Activated T-helper 1 cell treated with anti-CD3 and anti-CD28 coated beads, Interleukin-2, amount 50 U/mL, for 16 hours (primary cell): ENCODE results near the gene PEX13.

Source experiments
- DNase-seq, 2 donors: peaks; one replicate each; pipeline ENCODE4 v3.0.0-alpha.2; 2020; ENCODE audit warnings: low read depth in 1 of 2, low spot score in 1 of 2

PEX13 gene

GRCh38 chr2:61065714-61066709, 48.5 kb downstream of the PEX13 start, which contains the start of gene SANBR:
Gene SANBR (plus strand): TSS chr2:61065871. CDS start chr2:61070351, 4,480 bp downstream.
- DNase-seq, result peak; percentile 59 to 79

- DNase-seq, result no peak
Measured at GRCh38 chr2:61074100-61074499, 56.6 kb downstream of the PEX13 start.

DNA sequence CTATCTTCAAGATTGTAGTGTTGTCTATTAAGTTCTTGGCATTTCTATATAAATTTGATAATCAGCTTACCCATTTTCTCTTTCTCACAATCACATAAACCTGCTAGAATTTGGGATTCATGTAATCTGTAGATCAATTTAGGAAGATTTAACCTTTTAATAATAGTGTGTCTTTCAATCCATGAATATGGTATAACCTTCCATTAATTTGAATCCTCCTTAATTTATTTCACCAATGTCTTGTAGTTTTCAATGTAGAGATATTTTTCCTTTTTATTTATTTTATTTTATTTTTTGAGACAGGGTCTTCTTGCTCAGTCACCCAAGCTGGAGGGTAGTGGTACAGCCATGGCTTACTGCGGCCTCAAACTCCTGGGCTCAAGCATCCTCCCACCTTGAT, 68.4 kb downstream of the PEX13 start:
- DNase-seq, result no peak

- no peak for DNase-seq
Measured at GRCh38 chr2:61089797-61090196, 72.3 kb downstream of the PEX13 start.

GRCh38 chr2:61090386-61090921, 72.9 kb downstream of the PEX13 start:
- DNase-seq, result no peak

DNA sequence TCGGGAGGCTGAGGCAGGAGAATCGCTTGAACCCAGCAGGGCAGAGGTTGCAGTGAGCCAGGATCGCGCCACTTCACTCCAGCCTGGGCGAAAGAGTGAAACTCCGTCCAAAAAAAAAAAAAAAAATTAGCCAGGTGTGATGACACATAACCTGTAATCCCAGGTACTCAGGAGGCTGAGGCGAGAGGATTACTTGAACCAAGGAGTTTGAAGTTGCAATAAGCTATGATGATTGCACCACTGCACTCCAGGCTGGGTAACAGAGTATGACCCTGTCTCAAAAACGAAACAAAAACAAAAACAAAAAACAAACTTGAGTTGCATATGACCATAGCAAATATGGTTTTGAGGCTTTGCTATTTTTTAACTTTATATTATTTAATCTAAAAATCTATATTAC, 74.0 kb downstream of the PEX13 start:
- no peak for DNase-seq

DNA sequence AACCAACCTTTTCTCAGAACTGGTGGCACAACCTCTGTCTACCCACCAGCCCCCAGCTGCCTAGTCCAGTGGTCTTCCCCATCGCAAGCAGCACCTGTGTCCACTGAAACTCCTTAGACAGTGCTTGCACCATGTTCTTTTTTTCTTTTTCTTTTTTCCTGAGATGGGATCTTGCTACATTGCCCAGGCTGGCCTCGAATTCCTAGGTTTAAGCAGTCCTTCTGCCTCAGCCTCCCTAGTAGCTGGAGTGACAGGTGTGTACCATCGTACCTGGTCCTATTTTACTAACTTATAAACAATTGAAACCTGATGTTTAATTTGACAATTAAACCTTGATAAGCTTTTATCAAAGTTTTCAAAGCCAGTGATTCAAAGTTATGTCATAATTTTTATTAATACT, 78.9 kb downstream of the PEX13 start:
- DNase-seq, result no peak

- no peak for DNase-seq
Measured at GRCh38 chr2:61100801-61101200, 83.3 kb downstream of the PEX13 start.
